HepG2 (cell line): Measurements from ENCODE around the gene ARHGEF16. TPM values are rescaled to one million over a fixed set of nuclear protein-coding genes. Genes with fewer than 3 reads are reported as not detected.

Experiments
- CBX2 ChIP-seq, 2 experiments: fragments of 200-600 bp in 1 of 2; sonication (generic); formaldehyde crosslinking in 1 of 2; IDR thresholded peaks; 2 replicates each; pipeline versions ENCODE4 v1.7.0 to v1.8.1; 2018 to 2022; ENCODE audit warnings: low read depth in 2 of 2, low read length in 1 of 2, mild to moderate bottlenecking in 1 of 2, missing genetic modification reagents in 1 of 2
- CREB3 ChIP-seq: sonication (generic); formaldehyde crosslinking; IDR thresholded peaks from 2 replicates; pipeline ENCODE4 v1.5.0; 2020; ENCODE audit warnings: missing genetic modification reagents
- DRAP1 ChIP-seq: IDR thresholded peaks from 2 replicates; pipeline ENCODE4 v1.6.1; 2016; ENCODE audit warnings: missing genetic modification reagents, missing compliant biosample characterization
- HBP1 ChIP-seq: IDR thresholded peaks from 2 replicates; pipeline ENCODE4 v1.6.1; 2016; ENCODE audit warnings: low read depth, control low read depth
- HES4 ChIP-seq: sonication (generic); formaldehyde crosslinking; IDR thresholded peaks from 2 replicates; pipeline ENCODE4 v1.9.0; 2021; ENCODE audit warnings: mild to moderate bottlenecking, missing genetic modification reagents, borderline replicate concordance
- HOXA7 ChIP-seq: sonication (generic); formaldehyde crosslinking; IDR thresholded peaks from 2 replicates; pipeline ENCODE4 v1.8.1; 2022; ENCODE audit warnings: mild to moderate bottlenecking, missing genetic modification reagents, moderate library complexity
- IKZF4 ChIP-seq: sonication (generic); formaldehyde crosslinking; IDR thresholded peaks from 2 replicates; pipeline ENCODE4 v1.5.1; 2020; ENCODE audit warnings: borderline replicate concordance, mild to moderate bottlenecking, low read depth, missing genetic modification reagents; ENCODE audit errors: not compliant biosample characterization
- KLF9 ChIP-seq: IDR thresholded peaks from 2 replicates; pipeline ENCODE4 v1.6.1; 2016; ENCODE audit warnings: low read depth
- LRRFIP1 ChIP-seq: sonication (generic); formaldehyde crosslinking; conservative IDR thresholded peaks from 2 replicates; pipeline ENCODE4 v1.4.0; 2020; ENCODE audit warnings: missing genetic modification reagents
- NFE2 ChIP-seq: sonication (generic); formaldehyde crosslinking; IDR thresholded peaks from 2 replicates; pipeline ENCODE4 v1.4.0; 2020; ENCODE audit warnings: missing genetic modification reagents
- RARA ChIP-seq: IDR thresholded peaks from 2 replicates; pipeline ENCODE4 v1.6.1; 2016; ENCODE audit warnings: missing genetic modification reagents, missing compliant biosample characterization
- RNF2 ChIP-seq: fragments of 450-650 bp; conservative IDR thresholded peaks from 2 replicates; pipeline ENCODE4 v1.6.1; 2016; ENCODE audit warnings: low read depth
- RXRA ChIP-seq: sonication (generic); formaldehyde crosslinking; IDR thresholded peaks from 2 replicates; pipeline ENCODE4 v1.5.1; 2020; ENCODE audit warnings: missing genetic modification reagents
- STAT5B ChIP-seq: sonication (generic); formaldehyde crosslinking; IDR thresholded peaks from 2 replicates; pipeline ENCODE4 v1.4.0; 2020; ENCODE audit warnings: missing genetic modification reagents
- XRCC5 ChIP-seq: fragments of 200-400 bp; formaldehyde crosslinking; optimal IDR thresholded peaks from 2 replicates; pipeline ENCODE3; 2017; ENCODE audit warnings: mild to moderate bottlenecking, low read length
- ZNF253 ChIP-seq: sonication (generic); formaldehyde crosslinking; IDR thresholded peaks from 2 replicates; pipeline ENCODE4 v1.8.0; 2022; ENCODE audit warnings: mild to moderate bottlenecking, missing genetic modification reagents, borderline replicate concordance
- ZNF441 ChIP-seq: sonication (generic); formaldehyde crosslinking; IDR thresholded peaks from 2 replicates; pipeline ENCODE4 v1.7.0; 2021; ENCODE audit warnings: missing genetic modification reagents, borderline replicate concordance
- ZNF501 ChIP-seq: sonication (generic); formaldehyde crosslinking; IDR thresholded peaks from 2 replicates; pipeline ENCODE4 v1.5.1; 2020; ENCODE audit warnings: mild to moderate bottlenecking, moderate library complexity, missing genetic modification reagents
- ZNF513 ChIP-seq: sonication (generic); formaldehyde crosslinking; conservative IDR thresholded peaks from 2 replicates; pipeline ENCODE4 v1.5.0; 2020; ENCODE audit warnings: missing genetic modification reagents
- ZNF549 ChIP-seq: sonication (generic); formaldehyde crosslinking; IDR thresholded peaks from 2 replicates; pipeline ENCODE4 v1.5.0; 2020; ENCODE audit warnings: missing genetic modification reagents
- ZNF652 ChIP-seq: IDR thresholded peaks from 2 replicates; pipeline ENCODE4 v1.6.1; 2016; ENCODE audit warnings: low read depth, borderline replicate concordance
- ZNF740 ChIP-seq: sonication (generic); formaldehyde crosslinking; IDR thresholded peaks from 2 replicates; pipeline ENCODE4 v1.4.0; 2020; ENCODE audit warnings: missing genetic modification reagents
- polyA plus RNA-seq, 8 experiments: library from polyadenylated mRNA; depleted of rRNA in 3 of 8; stranded (reverse) in 7 of 8; unstranded in 1 of 8; fragments of >200 nt; fragmentation: Illumina TruSeq in 4 of 8; extraction: Trizol in 4 of 8; gene quantifications; 2 replicates each; pipeline versions ENCODE4 v1.2.1 to v1.2.3, GENCODE V29; 2011 to 2016; ENCODE audit warnings: low read depth in 4 of 8, missing spikeins in 1 of 8, mixed read lengths in 1 of 8; ENCODE audit not compliant: insufficient read depth in 1 of 8
- total RNA-seq, 5 experiments: library from RNA; depleted of rRNA; stranded (reverse); fragments of >200 nt; fragmentation: Illumina TruSeq; extraction: Trizol; gene quantifications; 2 replicates each; pipeline ENCODE4 v1.2.3, GENCODE V29; 2016; ENCODE audit warnings: low read depth in 1 of 5

ARHGEF16 gene
- total and polyA plus RNA-seq, 2 of the 13 experiments (the other 11 are each of a cell fraction or from before 2014, with no cell fraction given), result 20.3 to 39.9 TPM

GRCh38 chr1:3423245-3423829, 31.1 kb upstream of the ARHGEF16 start (continued):
- peak; percentile 78 for TF ChIP-seq RXRA
- TF ChIP-seq XRCC5, result no peak
- TF ChIP-seq ZNF549 (CRISPR knock-in tag), result no peak
- no peak for TF ChIP-seq STAT5B (CRISPR knock-in tag)
- TF ChIP-seq CREB3 (CRISPR knock-in tag), result peak; percentile 33; the same call in 1 of the 2 replicates
- no peak for TF ChIP-seq CBX2 (IDR thresholded peaks at IDR 0.05; ENCODE audit: low read depth, low read length)
- no peak for TF ChIP-seq CBX2 (CRISPR knock-in tag; IDR thresholded peaks at IDR 0.05; ENCODE audit: low read depth)
- TF ChIP-seq ZNF513 (CRISPR knock-in tag), result no peak
- TF ChIP-seq ZNF652 (CRISPR knock-in tag), result no peak; the same call in 1 of the 2 replicates
- TF ChIP-seq RNF2, result peak; percentile 78
- TF ChIP-seq ZNF441, result no peak
- peak; percentile 71 for TF ChIP-seq IKZF4 (CRISPR knock-in tag)
- TF ChIP-seq KLF9, result peak; percentile 89; the same call in 1 of the 2 replicates
- TF ChIP-seq LRRFIP1 (CRISPR knock-in tag), result no peak
- no peak for TF ChIP-seq ZNF253 (CRISPR knock-in tag)
- TF ChIP-seq HBP1 (CRISPR knock-in tag), result no peak
- no peak for TF ChIP-seq HOXA7 (CRISPR knock-in tag)
- no peak for TF ChIP-seq ZNF740
- TF ChIP-seq DRAP1, result peak; percentile 81; the same call in 1 of the 2 replicates
- peak; percentile 37; the same call in 1 of the 2 replicates for TF ChIP-seq ZNF501 (CRISPR knock-in tag)
- no peak for TF ChIP-seq NFE2 (CRISPR knock-in tag)
- peak; percentile 78; the same call in 1 of the 2 replicates for TF ChIP-seq RARA (CRISPR knock-in tag)
- 0 out of 2 replicates have a peak, but pooled peaks have one; percentile 40 for TF ChIP-seq HES4 (CRISPR knock-in tag)
